GM12874 (cell line): Measurements from ENCODE around the gene MEG3.

Source experiments
- CTCF ChIP-seq: IDR thresholded peaks from 2 replicates; pipeline ENCODE4 v1.5.1; 2011; ENCODE audit warnings: low read depth, mild to moderate bottlenecking, control low read depth, low read length, moderate library complexity; ENCODE audit not compliant: insufficient read depth

Gene MEG3

GRCh38 chr14:100866666-100867630, 41.0 kb downstream of the MEG3 start:
- no peak for TF ChIP-seq CTCF

GRCh38 chr14:100867631-100868315, 41.9 kb downstream of the MEG3 start:
- no peak for TF ChIP-seq CTCF

- no peak for TF ChIP-seq CTCF
Observed at GRCh38 chr14:100868621-100869370, 42.9 kb downstream of the MEG3 start.

- TF ChIP-seq CTCF = no peak
Observed at GRCh38 chr14:100871234-100872186, 45.6 kb downstream of the MEG3 start.

GRCh38 chr14:100872259-100873095, 46.6 kb downstream of the MEG3 start:
- TF ChIP-seq CTCF = no peak

GRCh38 chr14:100873096-100873482, 47.2 kb downstream of the MEG3 start:
- no peak for TF ChIP-seq CTCF
